ENCODE measurements around the gene DOP1B. TPM values are rescaled to one million over a fixed set of nuclear protein-coding genes. Genes with fewer than 3 reads are reported as not detected.
"Not testable (repeated sequence)": the region's sequence is repeated elsewhere in the genome, so short reads cannot be mapped to it uniquely, and the experiment has no call there.

Gene DOP1B
- total RNA-seq, 8 experiments from 2014 or later, result 7.6 to 32.6 (median 11.5) TPM

DNA sequence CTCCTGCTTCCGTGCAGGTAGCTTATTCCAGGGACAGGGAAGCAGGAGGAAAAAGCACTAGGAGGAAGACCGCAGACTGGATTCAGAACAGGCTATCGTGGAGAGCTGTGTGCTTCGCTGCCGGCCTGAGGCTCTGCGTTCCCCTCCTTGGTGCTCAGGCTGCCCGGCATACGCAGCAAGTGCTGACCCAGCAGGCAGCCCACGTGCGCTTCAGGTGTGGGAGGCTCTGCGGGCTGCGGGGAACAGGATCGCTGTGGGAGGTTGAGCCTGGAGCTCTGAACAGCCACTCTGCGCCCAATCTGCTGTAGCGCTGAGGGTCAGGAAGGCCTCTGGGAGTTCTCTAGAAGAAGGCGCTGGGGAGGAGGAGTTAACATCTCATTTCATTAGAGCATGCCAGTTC is 27.9 kb downstream of the DOP1B start:
- Histone ChIP-seq H3K27ac (no peak overlapping the region), H3K4me1 (replicated peaks in 1 of 2) (peaks cover 0 to 4% of the 10 kb centered on the region in 2 donors), H3K4me3 (no peak overlapping the region)
- in situ Hi-C loops (cut with MboI; ENCODE audit: low pct_unique_long_range_greater_than_20kb in 2 of 9, low sequenced_read_pairs in 9 of 9, unreplicated experiment in 9 of 9), result no loop called here
- no peak for ATAC-seq (replicated peaks in 6 of 8)
- 96 to 100% methylated on average over 1 to 5 of the region's 16 CpGs; no CpG with 5 or more reads in 8 of the 10 experiments for WGBS, 10 experiments

DNA sequence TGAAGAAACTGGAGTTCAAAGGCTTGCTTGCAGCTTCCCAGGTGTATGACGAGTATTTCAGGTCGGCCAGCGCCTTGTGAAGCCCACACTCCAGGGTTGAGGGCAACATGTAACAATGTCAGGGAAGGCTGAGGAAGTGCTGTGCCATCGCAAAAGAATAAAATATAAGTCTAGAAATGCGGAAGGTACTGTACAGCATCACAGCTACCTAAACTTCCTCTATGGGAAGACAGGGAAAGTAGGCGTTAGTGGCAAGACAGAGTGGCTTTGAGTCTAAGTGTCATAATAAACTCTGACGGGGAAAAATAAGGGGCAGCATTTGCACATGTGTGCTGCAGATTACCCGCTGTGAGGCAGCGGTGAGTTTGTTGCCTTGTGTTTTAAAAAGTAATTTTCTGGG is 28.9 kb downstream of the DOP1B start:
- in situ Hi-C loops (cut with MboI; ENCODE audit: low pct_unique_long_range_greater_than_20kb in 2 of 9, low sequenced_read_pairs in 9 of 9, unreplicated experiment in 9 of 9), result no loop called here
- ATAC-seq (replicated peaks in 6 of 8), result no peak
- no peak overlapping the region for H3K4me3 ChIP-seq
- WGBS, 10 experiments, result 48 to 100% (median 93%) methylated on average over 1 to 7 of the region's 9 CpGs; no CpG with 5 or more reads in 1 of the 10 experiments
- no peak overlapping the region for H3K27ac ChIP-seq
- H3K4me1 ChIP-seq (replicated peaks in 1 of 2), result peaks cover 0 to 4% of the 10 kb centered on the region in 2 donors

DNA sequence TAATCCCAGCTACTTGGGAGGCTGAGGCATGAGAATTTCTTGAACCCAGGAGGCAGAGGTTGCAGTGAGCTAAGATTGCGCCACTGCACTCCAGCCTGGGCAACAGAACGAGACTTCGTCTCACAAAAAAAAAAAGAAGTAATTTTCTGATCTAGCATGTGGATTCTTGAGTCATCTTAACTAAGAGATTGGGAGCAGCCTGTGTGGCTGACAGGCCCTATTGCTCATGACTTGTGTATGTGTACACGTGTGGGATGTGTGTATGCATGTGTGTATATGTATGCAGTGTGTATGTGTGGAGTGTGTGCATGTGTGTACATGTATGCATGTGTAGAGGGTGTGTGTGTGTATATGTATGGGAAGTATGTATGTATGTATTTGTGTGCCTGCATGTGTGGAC is 29.5 kb downstream of the DOP1B start:
- H3K4me3 ChIP-seq, result no peak overlapping the region
- in situ Hi-C loops (cut with MboI; ENCODE audit: low pct_unique_long_range_greater_than_20kb in 2 of 9, low sequenced_read_pairs in 9 of 9, unreplicated experiment in 9 of 9), result no loop called here
- 40 to 100% (median 61%) methylated on average over 1 to 3 of the region's 4 CpGs; no CpG with 5 or more reads in 7 of the 10 experiments for WGBS, 10 experiments
- H3K4me1 ChIP-seq (replicated peaks in 1 of 2), result peaks cover 0 to 4% of the 10 kb centered on the region in 2 donors
- no peak overlapping the region for H3K27ac ChIP-seq
- no peak for ATAC-seq (replicated peaks in 6 of 8)

DNA sequence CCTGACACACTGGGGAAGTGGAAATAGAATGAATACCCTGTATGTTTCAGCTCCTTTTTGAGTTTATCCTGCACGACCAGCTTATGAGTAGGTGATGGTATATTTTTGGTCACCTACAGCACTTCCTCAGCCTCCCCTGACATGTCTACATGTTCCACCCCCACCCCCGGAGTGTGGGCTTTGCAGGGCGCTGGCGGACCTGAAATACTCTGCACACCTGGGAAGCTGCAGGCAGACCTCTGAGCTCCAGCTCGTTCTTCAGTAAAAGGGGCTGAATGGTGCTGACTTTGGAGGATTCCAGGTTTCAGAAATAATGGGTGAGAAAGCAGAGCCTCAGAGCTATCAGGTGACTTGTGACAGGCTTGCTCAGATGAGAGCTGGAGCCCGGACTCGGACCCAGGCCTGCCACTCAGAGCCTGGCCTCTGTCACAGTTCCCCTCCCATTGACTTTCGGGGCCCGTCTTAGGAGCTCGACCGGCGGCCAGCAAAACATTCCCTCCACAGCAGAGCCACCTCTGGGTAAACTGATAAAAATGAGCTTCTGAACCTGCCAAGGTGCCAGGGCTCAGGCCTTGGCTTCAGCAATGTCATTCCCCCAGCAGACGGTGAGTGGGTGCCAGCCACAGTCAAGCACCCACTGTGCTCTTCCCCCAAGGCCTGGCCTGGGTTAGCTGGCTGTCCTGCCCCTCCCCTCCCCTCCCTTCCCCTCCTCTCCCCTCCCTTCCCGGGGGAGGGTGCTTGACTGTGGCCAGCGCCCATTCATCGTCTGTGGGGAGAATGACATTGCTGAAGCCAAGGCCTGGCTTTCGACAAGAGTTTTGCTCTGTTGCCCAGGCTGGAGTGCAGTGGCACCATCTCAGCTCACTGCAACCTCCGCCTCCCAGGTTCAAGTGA is 30.1 kb downstream of the DOP1B start:
- H3K27ac ChIP-seq, result no peak overlapping the region

DNA sequence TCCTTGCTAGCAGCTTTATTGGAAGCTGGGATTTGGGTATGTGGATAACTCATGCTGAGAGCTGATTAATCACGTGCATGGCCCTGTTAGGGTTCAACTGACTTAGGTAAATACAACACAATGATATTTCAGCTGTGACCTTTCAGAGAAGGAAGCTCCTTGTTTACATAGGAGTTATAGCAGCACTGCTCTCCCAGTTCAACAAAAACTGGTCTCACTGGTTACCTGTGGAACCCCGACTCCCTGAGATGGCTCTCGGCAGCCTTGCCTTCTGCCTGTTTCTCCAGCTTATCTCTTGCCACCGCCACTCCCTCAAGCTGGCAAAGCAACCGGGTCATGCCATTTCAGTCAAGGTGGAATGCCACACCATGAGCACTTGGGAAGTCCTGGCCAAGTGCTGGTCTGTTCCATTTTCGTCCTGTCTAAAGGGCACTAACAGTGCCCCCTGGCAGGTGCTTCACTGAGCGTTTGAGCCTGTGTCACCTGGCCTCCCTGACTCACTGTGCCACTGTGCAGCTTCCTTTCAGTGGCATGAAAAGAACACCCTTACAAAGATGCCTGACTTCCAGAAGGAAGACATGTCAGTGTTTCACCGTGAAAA is 31.6 kb downstream of the DOP1B start:
- Histone ChIP-seq H3K4me1 (replicated peaks in 1 of 2) (peaks cover 0 to 4% of the 10 kb centered on the region in 2 donors), H3K27ac (no peak overlapping the region), H3K4me3 (no peak overlapping the region)
- peak in 2 of 8 experiments; percentile 54 to 64 for ATAC-seq (replicated peaks in 6 of 8)
- WGBS, 10 experiments, result 52 to 100% (median 85%) methylated on average over 1 to 6 of the region's 8 CpGs; no CpG with 5 or more reads in 2 of the 10 experiments
- in situ Hi-C loops (cut with MboI; ENCODE audit: low pct_unique_long_range_greater_than_20kb in 2 of 9, low sequenced_read_pairs in 9 of 9, unreplicated experiment in 9 of 9), result no loop called here

More for the DNA sequence above, 30.1 kb downstream of the DOP1B start:
- in situ Hi-C loops (cut with MboI; ENCODE audit: low pct_unique_long_range_greater_than_20kb in 2 of 9, low sequenced_read_pairs in 9 of 9, unreplicated experiment in 9 of 9), result no loop called here
- ATAC-seq (replicated peaks in 6 of 8), result peak in 3 of 8 experiments; percentile 29 to 44 (median 43)
- Histone ChIP-seq H3K4me3 (no peak overlapping the region), H3K4me1 (replicated peaks in 1 of 2) (peaks cover 0 to 4% of the 10 kb centered on the region in 2 donors)
- 67 to 100% (median 89%) methylated on average over 1 of the region's 18 CpGs; no CpG with 5 or more reads in 3 of the 10 experiments for WGBS, 10 experiments

DNA sequence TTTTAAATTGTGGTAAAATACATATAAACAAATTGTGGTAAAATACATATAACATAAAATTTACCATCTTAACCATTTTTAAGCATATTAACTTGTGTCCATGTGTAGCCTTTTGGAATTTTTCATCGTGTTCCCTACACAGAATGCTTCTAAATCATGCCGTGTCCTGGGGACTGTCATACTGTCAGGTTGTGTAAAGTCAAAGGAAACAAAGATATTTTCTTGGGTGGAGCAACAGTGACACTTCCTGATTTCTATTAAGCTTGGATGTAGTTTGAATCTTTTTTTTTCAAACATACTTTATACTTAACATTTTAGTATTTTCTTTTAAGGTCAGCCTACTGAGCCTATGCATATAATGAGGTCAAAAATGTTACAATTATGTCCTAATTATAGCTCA is 32.3 kb downstream of the DOP1B start:
- no peak overlapping the region for H3K4me3 ChIP-seq
- in situ Hi-C loops (cut with MboI; ENCODE audit: low pct_unique_long_range_greater_than_20kb in 2 of 9, low sequenced_read_pairs in 9 of 9, unreplicated experiment in 9 of 9), result no loop called here
- H3K27ac ChIP-seq, result no peak overlapping the region
- WGBS, 10 experiments, result 0 to 95% (median 69%) methylated on average over 1 to 2 of the region's 2 CpGs
- ATAC-seq (replicated peaks in 6 of 8), result no peak
- H3K4me1 ChIP-seq (replicated peaks in 1 of 2), result peaks cover 0 to 4% of the 10 kb centered on the region in 2 donors

DNA sequence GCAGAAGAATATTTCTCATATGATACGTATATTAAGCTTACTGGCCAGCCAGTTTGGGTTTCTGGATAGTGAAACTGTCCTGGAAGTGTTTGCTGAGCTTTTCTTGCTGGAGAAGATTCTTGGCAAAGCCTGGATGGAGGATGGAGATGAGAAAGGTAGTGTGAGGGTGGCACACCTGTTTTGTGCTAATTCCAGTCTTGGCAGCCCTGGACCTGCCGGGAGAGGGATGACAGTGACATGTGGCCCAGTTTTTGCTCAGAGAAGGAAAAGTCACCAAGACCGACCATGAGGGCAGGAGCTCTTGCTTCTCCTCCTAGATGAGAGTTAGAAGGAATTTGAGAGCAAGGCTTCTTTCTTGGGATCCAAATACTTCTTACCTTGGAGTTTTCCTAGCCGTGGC is 34.1 kb downstream of the DOP1B start:
- 67 to 100% (median 94%) methylated on average over 1 to 3 of the region's 4 CpGs for WGBS, 10 experiments
- ATAC-seq (replicated peaks in 6 of 8), result no peak
- Histone ChIP-seq H3K4me3 (no peak overlapping the region), H3K27ac (no peak overlapping the region), H3K4me1 (replicated peaks in 1 of 2) (peaks cover 0 to 4% of the 10 kb centered on the region in 2 donors)
- in situ Hi-C loops (cut with MboI; ENCODE audit: low pct_unique_long_range_greater_than_20kb in 2 of 9, low sequenced_read_pairs in 9 of 9, unreplicated experiment in 9 of 9), result no loop called here

DNA sequence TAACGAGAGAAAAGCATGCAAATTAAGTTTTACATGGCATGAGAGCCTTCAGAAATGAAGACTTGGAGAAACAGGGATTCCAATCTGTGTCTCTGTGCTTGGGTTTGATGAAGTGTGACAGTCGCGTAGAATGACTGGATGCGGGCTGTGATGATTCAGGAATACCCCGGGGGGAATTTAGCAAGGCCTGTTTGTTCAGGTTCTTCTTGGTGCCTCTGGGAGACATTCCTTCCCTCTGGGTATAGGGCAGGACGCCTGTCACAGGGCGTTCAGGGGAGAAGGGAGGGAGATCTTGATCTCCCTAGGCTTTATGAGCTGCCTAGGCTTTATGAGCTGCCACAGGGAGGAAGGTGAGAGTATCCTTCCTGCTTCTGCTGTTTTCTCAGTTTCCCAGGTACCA is 36.6 kb downstream of the DOP1B start:
- 20 to 100% (median 67%) methylated on average over 1 to 7 of the region's 7 CpGs; no CpG with 5 or more reads in 2 of the 10 experiments for WGBS, 10 experiments
- in situ Hi-C loops (cut with MboI; ENCODE audit: low pct_unique_long_range_greater_than_20kb in 2 of 9, low sequenced_read_pairs in 9 of 9, unreplicated experiment in 9 of 9), result no loop called here
- Histone ChIP-seq H3K4me3 (no peak overlapping the region), H3K27ac (no peak overlapping the region), H3K4me1 (replicated peaks in 1 of 2) (peaks cover 0 to 4% of the 10 kb centered on the region in 2 donors)
- peak in 1 of 8 experiments; percentile 78 for ATAC-seq (replicated peaks in 6 of 8)

DNA sequence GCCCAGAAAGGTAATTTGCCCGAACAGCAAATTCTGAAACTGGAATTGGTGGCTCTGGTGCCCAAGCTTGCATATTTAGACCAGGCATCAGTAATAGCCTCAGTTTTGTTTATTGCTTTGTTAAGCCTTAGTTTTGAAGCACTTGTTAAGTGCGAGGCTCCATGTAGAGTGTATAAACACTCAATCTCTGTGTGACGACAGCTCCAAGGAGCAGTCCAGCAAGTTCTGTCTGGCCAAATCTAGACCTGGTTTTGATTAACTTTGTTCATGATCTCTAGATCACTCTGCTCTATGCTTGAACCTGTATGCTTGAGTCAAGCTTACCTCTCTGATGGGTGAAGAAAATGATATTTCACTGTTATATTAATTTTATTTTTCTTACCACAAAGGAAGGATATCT is 37.4 kb downstream of the DOP1B start:
- 15 to 100% (median 87%) methylated on average over 1 to 3 of the region's 3 CpGs for WGBS, 10 experiments
- in situ Hi-C loops (cut with MboI; ENCODE audit: low pct_unique_long_range_greater_than_20kb in 2 of 9, low sequenced_read_pairs in 9 of 9, unreplicated experiment in 9 of 9), result no loop called here
- no peak overlapping the region for H3K4me3 ChIP-seq

DNA sequence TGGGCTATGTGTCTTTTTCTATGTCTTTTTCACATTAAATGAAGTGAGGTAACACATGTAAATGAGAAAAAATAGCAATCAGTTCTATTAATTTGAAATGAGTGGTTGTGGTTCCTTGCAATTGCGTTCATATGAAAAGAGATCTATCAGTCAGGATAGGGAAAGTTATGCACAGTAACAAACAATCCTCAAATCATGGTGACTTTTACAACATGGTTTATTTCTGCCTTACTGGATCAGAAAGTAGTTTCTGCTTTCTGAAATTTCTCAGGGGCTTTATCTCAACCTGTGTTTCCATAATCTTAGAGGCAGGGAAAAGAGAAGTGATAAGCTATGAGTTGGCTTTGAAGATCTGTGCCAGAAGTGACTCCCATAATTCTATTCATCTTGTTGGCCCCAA is 39.0 kb downstream of the DOP1B start:
- WGBS, 10 experiments, result 80 to 100% (median 100%) methylated on average over 1 of the region's 1 CpG; no CpG with 5 or more reads in 1 of the 10 experiments

More for the DNA sequence above, 37.4 kb downstream of the DOP1B start:
- Histone ChIP-seq H3K4me1 (replicated peaks in 1 of 2) (no peaks in the 10 kb centered on the region), H3K27ac (no peak overlapping the region)
- ATAC-seq (replicated peaks in 6 of 8), result no peak

DNA sequence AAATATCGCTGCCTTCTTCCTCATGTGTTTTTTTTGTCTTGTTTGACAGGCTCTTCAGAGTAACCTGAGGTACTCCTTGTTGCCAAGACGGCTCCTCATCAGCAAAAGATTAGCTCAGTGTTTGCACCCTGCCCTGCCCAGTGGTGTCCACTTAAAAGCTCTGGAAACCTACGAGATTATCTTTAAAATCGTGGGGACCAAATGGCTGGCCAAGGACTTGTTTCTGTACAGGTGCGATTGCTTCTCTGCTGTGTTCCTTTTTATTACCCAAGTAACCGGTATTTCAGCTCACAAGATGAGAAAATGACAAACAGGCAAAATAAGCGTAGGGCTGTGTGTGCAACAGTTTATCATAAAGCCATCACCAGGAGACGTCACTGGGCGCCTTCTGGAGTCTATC is 42.4 kb downstream of the DOP1B start:
- ATAC-seq (replicated peaks in 6 of 8), result no peak

More for the DNA sequence above, 39.0 kb downstream of the DOP1B start:
- ATAC-seq (replicated peaks in 6 of 8), result no peak
- H3K4me1 ChIP-seq (replicated peaks in 1 of 2), result no peaks in the 10 kb centered on the region
- in situ Hi-C loops (cut with MboI; ENCODE audit: low pct_unique_long_range_greater_than_20kb in 2 of 9, low sequenced_read_pairs in 9 of 9, unreplicated experiment in 9 of 9), result no loop called here
- no peak overlapping the region for H3K27ac ChIP-seq
- no peak overlapping the region for H3K4me3 ChIP-seq

DNA sequence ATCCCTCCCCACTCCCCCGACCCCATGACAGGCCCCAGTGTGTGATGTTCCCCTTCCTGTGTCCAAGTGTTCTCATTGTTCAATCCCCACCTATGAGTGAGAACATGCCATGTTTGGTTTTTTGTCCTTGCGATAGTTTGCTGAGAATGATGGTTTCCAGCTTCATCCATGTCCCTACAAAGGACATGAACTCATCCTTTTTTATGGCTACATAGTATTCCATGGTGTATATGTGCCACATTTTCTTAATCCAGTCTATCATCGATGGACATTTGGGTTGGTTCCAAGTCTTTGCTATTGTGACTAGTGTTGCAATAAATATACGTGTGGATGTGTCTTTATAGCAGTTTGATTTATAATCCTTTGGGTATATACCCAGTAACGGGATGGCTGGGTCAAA is 43.0 kb downstream of the DOP1B start:
- H3K4me1 ChIP-seq (replicated peaks in 1 of 2); H3K4me3 ChIP-seq; in situ Hi-C loops (cut with MboI; ENCODE audit: low pct_unique_long_range_greater_than_20kb in 2 of 9, low sequenced_read_pairs in 9 of 9, unreplicated experiment in 9 of 9); H3K27ac ChIP-seq; ATAC-seq (replicated peaks in 6 of 8): not testable (repeated sequence)
- WGBS, 10 experiments, result 100% methylated on average over 2 of the region's 5 CpGs; no CpG with 5 or more reads in 9 of the 10 experiments

More for the DNA sequence above, 42.4 kb downstream of the DOP1B start:
- in situ Hi-C loops (cut with MboI; ENCODE audit: low pct_unique_long_range_greater_than_20kb in 2 of 9, low sequenced_read_pairs in 9 of 9, unreplicated experiment in 9 of 9), result no loop called here
- H3K4me1 ChIP-seq (replicated peaks in 1 of 2), result no peaks in the 10 kb centered on the region
- H3K27ac ChIP-seq, result no peak overlapping the region
- no peak overlapping the region for H3K4me3 ChIP-seq
- WGBS, 10 experiments, result 78 to 93% (median 84%) methylated on average over 1 to 8 of the region's 9 CpGs; no CpG with 5 or more reads in 2 of the 10 experiments

DNA sequence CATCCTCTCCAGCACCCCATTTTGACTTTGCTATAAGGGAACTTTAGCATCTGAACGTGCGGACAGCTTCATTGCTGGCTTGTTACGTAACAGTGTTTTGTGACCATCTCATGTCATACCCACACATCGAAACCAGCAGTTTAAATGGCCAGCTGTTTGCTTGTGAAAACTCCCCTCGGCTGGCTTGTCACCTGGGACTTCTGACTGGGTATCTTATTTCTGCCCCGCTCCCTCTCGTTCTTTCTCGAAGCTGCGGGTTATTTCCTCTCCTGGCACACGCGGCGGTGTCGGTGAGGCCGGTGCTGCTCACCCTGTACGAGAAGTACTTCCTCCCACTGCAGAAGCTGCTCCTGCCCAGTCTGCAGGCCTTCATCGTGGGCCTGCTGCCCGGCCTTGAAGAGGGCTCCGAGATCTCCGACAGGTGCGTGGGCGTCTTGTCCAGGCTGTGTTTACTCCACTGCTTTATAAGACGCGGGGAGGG is 43.5 kb downstream of the DOP1B start:
- in situ Hi-C loops (cut with MboI; ENCODE audit: low pct_unique_long_range_greater_than_20kb in 2 of 9, low sequenced_read_pairs in 9 of 9, unreplicated experiment in 9 of 9), result no loop called here
- Histone ChIP-seq H3K4me3 (no peak overlapping the region), H3K4me1 (replicated peaks in 1 of 2) (no peaks in the 10 kb centered on the region), H3K27ac (no peak overlapping the region)
- no peak for ATAC-seq (replicated peaks in 6 of 8)
- WGBS, 10 experiments, result 83 to 100% (median 93%) methylated on average over 1 to 13 of the region's 23 CpGs; no CpG with 5 or more reads in 3 of the 10 experiments

All from motor neuron (in vitro differentiated cells).